VCaP (cell line): ENCODE measurements around the gene FXYD3.

Experiments
- H3K27ac ChIP-seq: fragments of 450-650 bp; 2 replicates; pipeline ENCODE4 v1.5.1; 2017
- TF ChIP-seq, protein P1 (sequence below): fragments of 450-650 bp; conservative IDR thresholded peaks from 2 replicates; pipeline ENCODE4 v1.5.1; 2017; ENCODE audit warnings: mild to moderate bottlenecking, moderate library complexity

Gene FXYD3

DNA sequence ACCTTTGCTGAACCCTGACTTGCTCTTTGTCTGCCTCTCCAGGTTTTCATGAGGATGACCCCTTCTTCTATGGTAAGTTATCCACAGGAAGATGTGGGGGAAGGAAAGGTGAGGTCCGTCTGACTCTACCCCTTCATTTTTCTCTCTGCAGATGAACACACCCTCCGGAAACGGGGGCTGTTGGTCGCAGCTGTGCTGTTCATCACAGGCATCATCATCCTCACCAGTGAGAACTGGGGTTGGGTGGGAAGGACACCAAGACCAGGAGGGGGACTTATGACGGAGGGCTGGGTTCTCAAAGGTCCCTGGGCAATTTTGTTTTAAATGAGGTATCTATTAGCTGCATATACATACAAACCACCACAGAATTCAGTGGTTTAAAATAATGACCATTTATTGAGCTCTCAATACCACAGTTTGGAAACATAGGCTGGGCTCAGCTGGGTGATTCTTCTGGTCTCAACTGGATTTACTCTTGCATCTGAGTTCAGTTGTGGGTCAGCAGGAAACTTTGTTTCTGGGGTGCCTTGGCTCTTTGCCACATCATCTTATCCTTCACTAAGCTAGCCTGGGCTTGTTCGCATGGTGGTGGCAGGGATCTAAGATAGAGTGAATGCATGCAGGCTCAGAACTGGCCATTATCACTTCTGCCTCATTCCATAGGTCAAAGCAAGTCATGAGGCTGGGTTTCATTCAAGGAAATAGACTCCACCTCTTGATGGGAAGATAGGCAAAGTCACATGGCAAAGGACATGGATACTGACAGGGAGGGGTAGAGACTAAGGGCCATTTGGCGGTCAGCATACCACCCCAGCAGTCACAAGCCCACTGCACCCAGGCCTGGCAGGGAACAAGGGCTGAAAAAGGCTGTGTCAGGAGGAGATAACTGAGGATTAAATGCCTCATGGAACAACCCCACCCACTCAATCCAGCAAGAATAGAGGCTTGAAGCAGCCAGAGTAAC lies 50.8 kb downstream of the FXYD3 start:
- TF ChIP-seq, protein P1, sequence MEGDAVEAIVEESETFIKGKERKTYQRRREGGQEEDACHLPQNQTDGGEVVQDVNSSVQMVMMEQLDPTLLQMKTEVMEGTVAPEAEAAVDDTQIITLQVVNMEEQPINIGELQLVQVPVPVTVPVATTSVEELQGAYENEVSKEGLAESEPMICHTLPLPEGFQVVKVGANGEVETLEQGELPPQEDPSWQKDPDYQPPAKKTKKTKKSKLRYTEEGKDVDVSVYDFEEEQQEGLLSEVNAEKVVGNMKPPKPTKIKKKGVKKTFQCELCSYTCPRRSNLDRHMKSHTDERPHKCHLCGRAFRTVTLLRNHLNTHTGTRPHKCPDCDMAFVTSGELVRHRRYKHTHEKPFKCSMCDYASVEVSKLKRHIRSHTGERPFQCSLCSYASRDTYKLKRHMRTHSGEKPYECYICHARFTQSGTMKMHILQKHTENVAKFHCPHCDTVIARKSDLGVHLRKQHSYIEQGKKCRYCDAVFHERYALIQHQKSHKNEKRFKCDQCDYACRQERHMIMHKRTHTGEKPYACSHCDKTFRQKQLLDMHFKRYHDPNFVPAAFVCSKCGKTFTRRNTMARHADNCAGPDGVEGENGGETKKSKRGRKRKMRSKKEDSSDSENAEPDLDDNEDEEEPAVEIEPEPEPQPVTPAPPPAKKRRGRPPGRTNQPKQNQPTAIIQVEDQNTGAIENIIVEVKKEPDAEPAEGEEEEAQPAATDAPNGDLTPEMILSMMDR = no peak
- H3K27ac ChIP-seq = no peak overlapping the region

DNA sequence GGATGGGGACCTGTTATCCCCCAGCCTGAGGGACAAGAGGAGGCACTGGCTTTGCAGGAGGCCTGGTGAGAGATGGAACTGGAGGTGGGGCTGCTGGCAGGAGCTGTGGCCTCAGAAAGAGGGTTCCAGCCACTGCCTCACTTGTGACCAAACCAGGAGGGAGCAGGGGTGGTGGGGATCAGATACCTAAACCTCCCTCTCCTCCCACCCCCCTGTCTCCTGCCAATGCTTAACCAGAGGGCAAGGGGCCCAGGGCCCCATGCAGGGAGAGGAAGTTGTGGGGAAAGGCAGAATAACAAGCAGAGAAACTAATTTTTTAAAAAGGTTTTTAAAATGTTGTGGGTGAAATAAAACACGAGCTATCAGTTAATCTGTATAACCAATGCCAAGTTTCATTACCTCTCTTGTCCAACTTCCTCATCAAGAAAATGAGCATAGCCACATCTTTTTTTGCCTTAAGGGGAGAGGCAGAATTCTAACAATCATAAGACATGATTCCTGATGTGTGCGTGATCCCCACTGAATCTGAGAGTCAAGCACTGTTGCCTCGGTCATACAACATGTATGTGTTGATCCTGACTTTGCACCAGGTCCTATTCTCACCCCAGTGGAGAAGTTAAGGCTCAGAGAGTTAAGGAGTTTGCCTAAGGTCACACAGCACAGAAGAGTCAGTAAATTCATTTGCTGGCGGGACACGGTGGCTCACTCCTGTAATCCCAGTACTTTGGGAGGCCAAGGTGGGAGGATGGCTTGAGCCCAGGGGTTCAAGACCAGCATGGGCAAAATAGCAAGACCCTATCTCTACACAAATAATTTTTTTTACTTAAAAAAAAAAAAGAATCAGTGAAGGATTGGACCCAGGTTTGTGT lies 51.9 kb downstream of the FXYD3 start:
- no peak overlapping the region for H3K27ac ChIP-seq
- TF ChIP-seq, protein P1 = no peak

DNA sequence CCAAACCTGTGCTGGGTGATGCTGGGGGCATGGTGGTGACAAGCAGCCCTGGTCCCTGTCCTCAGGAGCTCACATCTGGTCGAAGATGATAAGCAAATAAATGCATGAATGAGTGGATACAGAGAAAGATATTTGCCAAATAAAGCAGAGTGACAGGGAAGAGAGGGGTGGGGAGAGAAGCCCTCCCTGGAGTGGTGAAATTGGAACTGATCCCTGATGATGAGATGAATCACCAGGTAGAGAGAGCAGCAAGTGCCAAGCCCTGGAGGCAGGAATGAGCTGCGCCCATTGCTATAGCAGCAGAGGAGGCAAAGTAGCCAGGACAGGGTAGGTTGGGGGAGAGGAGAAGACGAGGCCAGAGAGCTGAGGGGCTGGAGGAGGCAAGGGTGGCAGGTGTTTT lies 52.6 kb downstream of the FXYD3 start:
- TF ChIP-seq, protein P1 = no peak
- no peak overlapping the region for H3K27ac ChIP-seq

DNA sequence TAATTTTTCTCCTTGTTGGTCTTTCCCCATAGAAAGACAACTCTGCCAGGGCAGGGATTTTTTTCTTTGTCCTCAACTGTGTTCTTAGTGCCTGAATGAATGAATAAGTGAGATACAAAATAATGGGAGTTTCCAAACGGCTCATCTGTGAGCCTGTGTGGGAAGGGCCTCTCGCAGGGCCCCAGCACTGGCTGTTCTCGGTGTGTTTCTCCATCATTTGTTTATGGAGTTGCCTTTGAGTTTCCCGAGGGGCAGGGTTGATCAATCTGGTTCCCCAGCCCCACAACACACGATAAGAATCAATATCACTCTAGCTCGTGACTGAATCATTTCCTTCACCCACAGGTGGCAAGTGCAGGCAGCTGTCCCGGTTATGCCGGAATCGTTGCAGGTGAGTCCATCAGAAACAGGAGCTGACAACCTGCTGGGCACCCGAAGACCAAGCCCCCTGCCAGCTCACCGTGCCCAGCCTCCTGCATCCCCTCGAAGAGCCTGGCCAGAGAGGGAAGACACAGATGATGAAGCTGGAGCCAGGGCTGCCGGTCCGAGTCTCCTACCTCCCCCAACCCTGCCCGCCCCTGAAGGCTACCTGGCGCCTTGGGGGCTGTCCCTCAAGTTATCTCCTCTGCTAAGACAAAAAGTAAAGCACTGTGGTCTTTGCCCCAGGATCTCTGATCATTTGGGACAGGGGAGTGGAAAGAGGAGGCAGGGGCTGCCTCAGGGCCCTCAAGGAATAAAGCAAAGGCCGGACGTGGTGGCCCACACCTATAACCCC lies 53.8 kb downstream of the FXYD3 start:
- no peak overlapping the region for H3K27ac ChIP-seq
- TF ChIP-seq, protein P1 = no peak

DNA sequence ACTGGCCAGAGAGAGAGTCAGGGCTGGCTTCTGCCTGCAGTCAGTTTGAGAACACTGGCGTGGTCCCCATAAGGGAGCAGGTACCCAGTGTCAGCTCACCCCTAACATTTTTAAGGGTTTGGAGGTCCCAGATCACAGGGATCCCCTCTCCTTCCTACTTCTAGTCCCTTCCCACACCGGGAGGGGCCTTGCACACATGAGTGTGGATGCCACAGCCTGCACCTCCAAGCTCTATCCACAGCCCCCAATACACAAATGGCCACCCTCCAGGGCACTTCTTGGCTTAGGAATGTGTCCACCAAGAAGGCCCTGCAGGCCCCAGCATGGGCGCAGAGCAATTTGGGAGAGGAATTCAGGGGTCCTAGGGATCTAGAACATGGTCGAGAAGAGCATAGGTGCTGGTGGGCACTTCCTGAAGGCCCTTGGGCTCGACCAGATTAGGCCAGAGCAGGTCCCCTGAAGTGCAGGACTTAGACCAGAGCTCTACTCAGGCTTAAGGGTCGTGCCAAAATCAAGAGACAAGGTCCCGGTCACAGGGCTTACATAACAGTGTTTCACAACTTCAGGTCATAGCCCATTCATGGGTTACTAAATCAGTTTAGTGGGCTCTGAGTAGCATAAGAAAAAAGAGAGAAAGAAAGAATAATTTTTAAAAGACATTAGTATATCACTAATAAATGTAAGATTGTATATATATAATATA lies 54.9 kb downstream of the FXYD3 start:
- no peak overlapping the region for H3K27ac ChIP-seq
- TF ChIP-seq, protein P1 = no peak

DNA sequence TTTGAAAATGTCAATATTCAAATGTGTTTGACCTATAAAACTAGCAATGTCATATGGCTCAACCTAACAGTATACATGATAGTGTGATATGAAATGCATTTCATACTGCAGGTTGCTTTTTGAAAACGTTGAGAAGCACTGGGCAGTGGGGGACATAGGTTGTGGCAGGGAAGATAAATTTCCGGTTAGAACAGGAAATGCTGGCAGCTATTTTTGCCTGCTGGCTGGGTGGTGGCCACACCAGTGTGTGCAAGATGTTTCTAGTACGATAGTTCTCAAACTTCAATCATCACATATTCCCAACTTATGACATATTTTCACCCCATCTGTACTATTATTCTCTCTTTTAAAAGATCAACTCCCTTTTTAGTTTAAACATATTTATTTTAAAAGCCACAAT lies 56.1 kb downstream of the FXYD3 start:
- H3K27ac ChIP-seq = no peak overlapping the region

More for the DNA sequence above, 56.1 kb downstream of the FXYD3 start:
- TF ChIP-seq, protein P1 = no peak
